ENCODE data around the gene PRKCI.
A peak's percentile ranks its signal among the peaks of the same experiment; 100 is the strongest.
"Not testable (repeated sequence)": the region's sequence is repeated elsewhere in the genome, so short reads cannot be mapped to it uniquely, and the experiment has no call there.

Gene PRKCI

DNA sequence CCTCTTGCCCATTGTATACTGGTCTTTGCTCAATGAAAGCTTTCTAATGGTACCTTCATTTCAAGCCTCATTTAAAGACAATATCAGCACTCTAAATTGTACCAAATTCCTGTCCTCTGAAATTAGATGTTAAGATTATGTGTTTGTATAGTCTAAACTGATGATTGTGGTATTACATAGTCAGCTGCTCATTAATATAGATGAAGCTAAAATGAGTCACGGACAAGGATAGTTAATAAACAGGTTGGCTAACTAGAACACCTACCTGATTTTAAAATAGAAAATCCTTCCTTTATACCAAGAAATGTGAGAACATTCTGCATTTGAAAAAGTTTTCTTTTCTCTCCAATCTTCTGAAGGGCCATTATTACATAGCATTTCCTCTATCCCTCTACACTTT, 2.9 kb downstream of the PRKCI start:
- no peak for DNase-seq

DNA sequence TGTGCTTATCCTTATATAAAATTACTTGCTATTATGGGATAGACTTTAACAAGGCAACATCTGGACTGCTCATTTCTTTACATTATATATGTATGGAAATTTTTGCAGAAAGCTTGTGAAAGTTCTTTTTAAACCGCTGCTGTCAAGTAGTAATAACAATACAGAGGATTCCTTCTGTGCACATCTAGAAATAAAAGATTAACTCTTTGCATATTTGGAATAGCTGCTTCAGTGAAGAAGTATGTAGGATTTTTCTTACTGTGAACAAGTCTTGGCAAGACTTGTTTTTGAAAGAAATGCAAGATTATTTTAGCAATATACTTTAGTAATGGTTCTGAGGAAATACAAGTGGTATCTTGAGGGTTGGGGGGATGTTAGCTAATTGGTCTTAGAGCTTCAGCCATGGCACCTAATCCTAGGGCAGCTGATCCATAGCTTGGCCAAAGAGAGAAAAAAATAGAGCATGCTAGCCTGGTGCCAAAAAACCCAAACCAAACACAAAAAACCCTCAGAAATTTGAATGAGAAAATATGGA, 4.3 kb downstream of the PRKCI start:
- DNase-seq: no peak

DNA sequence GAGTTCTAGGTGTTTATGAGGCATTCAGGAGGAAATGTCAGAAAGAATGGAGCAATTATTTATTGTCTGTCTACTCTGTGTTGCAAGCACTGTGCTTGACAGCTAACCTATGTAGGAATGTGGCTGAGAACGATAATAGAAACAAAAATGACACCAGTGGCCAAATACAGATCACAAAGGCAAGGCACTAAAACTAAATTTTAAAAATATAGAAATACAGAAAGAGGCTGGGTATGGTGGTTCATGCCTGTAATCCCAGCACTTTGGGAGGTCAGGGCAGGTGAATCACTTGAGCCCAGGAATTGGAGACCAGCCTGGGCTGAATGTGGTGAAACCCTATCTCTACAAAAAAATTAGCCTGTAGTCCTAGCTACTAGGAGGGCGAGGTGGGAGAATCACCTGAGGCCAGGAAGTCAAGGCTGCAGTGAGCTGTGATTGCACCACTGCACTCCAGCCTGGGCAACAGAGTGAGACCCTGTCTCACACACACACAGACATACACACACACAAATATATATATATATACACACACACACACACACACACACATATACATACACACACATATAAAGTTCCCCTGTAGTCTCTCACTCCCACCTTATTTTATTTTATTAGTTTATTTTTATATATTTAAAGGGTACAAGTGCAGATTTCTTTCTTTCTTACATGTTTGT, 6.0 kb downstream of the PRKCI start:
- DNase-seq: no peak

DNA sequence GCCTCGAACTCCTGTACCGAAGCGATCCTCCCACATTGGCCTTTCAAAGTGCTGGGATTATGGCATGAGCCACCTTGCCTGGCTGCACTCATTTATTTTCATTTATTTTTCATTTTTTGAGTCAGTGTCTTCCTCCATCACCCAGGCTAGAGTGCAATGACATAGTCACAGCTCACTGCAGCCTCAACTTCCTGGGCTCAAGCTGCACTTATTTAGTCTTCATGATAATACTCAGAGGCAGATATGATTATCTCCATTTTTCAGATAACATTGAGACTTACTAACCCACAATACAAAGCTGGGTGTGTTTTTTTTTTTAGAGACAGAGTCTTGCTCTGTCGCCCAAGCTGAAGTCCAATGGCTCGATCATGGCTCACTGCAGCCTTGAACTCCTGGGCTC, 10.0 kb downstream of the PRKCI start:
- DNase-seq: no peak

DNA sequence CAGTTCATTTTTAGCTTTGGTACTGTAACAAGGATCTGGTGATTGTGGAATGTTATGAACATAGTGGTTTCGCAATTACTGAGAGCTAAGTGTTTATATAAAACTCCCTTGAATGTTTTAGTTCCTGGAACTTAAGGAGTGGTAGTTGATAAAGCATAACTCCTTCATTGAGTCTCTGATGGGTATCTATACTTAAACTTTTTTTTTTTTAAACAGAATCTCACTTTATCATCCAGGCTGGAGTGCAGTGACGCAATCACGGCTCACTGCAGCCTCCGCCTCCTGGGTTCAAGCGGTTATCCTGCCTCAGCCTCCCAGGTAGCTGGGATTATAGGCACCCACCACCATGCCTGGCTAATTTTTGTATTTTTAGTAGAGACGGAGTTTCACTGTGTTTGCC, 11.3 kb downstream of the PRKCI start:
- no peak for DNase-seq

DNA sequence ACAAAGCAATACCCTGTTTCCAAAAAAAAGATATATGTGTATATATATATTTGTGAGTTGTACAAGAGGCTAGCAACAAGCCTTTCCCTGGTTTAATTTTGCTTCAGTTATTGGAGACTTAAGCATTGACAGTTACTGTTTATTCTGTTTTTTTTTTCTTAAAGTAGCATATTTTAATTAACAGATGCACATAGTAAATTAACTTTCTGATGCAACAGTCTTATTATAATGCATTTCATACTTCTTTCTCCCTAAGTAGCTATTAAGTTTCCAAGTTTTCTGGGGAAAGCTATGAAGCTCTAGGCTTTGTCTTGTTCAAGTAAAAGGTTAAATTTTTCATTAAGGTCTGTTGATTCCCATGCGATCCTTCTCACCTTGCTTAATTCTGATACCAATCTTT, 17.9 kb downstream of the PRKCI start:
- DNase-seq: no peak

DNA sequence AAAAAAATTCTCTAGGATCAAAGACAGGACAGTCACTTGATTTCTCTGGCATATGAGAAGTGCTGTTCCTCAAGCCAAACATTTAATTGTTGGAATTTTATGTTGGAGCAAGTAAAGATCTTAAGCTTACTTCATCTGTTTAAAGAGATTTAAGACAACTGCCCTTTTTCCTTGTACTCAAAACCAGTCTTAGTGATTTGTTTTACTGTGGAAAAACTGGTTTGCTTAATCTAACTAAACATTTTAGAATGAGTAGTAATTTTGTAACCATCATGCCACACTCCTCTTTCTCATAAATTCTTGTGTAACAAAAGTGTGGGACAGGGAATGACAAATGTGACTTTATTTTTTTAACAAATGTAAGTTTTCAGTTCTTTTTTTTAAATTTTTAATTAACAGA, 18.4 kb downstream of the PRKCI start:
- DNase-seq: no peak

DNA sequence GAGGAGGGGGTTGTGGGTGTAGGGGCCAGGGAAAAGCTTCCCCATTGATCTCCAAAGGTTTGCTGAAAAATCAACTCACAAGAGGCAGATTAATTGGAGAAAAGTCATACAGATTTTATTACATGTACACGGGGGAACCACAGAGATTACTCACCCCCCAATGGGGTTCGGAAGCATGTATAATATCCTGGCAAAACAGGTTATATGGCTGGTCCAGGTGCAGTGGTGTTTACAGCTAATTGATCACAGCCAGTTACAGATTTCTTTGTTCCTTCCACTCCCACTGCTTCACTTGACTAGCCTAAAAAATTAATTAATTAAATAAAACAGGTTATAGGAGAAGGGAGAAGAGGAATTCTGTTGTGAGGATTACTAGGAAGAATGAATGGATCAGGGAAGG, 22.4 kb downstream of the PRKCI start:
- DNase-seq: no peak

DNA sequence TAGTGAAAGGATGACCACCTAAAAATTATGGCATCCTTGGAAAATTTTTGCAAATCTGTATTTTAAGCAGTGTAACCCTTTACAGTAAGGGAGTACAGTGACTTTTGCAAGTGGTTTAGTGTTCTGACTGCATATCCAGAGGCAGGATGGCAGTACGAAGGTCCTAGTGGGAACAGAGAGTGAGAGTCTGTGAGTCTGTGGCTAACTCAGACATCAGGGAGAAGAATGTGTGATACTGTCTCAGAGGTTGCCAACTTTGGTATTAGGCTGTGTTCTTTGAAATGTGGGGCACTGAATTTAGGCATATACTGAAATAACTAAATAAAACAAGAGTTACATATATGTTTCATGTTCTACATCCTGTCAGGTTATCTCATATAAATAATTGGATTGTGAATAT, 25.7 kb downstream of the PRKCI start:
- no peak for DNase-seq

DNA sequence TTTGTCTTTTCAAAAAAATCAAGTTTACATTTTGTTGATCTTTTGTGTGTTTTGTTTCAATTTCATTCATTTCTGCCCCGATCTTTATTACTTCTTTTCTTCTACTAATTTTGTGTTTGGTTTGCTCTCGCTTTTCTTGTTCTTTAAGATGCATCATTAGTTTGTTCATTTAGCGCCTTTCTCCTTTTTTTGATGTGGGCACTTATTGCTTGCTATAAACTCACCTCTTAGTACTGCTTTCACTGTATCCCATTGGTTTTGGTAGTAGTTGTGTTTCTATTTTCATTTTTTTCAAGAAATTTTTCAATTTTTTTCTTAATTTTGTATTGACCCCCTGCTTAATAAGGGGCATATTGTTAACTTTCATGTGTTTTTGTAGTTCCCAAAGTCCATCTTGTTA, 34.4 kb downstream of the PRKCI start:
- DNase-seq: no peak

DNA sequence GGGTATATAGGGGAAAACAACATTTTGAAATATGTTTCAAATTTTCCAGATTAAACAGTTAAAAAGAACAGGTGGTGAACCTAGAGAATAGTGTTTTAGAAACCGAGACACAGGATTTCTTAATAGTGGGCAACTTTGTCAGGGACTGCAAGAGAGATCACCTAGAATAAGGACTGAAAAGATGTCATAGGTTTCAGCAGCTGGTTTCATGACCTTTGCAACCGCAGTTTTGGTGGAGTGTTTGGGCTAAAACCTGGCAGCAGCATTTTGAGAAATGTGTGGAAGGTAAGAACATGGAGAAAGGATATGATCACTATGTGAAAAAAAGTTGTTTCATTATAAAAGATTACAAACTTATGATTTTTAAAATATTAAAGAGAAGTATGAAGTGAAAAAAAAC, 34.9 kb downstream of the PRKCI start:
- no peak for DNase-seq

DNA sequence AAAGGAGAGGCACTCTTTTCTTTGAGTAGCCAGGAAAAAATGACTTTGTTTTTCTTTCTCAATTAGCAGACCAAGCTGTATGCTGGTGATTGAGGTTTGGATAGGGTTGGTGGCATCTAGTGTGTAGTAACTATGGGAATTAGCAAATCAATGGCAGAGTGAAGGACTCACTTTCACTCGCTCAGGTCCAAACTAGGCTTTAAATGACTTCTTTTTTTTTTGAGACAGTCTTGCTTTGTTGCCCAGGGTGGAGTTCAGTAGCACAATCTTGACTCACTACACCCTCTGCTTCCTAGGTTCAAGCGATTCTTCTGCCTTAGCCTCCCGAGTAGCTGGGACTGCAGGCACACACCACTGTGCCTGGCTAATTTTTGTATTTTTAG, 35.9 kb downstream of the PRKCI start:
- no peak for DNase-seq

DNA sequence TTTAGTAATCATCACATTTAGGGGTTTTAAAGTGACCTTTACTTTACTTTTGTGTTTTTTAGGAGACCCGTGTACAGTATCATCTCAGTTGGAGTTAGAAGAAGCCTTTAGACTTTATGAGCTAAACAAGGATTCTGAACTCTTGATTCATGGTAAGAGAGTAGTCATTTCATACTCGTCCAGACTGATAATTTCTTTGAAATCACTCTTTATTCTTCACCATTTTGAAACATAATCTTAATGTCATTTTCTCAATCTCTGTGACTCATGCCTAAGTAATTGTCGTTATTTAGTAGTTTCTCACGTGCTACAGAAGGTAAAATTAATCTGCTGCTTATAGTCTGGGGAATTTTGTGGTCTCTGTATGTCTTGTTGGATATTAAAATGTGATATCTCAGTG, 37.7 kb downstream of the PRKCI start:
- no peak for DNase-seq

DNA sequence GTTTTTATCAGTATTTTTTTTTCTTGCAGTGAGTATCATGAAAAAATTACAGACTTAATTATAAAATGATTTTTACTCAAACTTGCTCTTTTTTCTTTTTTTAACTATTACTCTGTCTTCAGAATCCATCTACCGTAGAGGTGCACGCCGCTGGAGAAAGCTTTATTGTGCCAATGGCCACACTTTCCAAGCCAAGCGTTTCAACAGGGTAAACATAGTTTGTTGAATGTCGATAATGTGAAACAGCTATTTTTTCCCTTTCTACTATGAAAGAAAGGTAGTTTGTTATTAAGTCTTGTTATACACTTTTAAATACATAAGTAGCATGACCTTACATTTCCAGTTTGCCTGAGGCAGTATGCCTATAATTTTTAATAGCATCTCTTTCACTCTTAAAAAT, 45.6 kb downstream of the PRKCI start:
- peak; percentile 70 for DNase-seq

DNA sequence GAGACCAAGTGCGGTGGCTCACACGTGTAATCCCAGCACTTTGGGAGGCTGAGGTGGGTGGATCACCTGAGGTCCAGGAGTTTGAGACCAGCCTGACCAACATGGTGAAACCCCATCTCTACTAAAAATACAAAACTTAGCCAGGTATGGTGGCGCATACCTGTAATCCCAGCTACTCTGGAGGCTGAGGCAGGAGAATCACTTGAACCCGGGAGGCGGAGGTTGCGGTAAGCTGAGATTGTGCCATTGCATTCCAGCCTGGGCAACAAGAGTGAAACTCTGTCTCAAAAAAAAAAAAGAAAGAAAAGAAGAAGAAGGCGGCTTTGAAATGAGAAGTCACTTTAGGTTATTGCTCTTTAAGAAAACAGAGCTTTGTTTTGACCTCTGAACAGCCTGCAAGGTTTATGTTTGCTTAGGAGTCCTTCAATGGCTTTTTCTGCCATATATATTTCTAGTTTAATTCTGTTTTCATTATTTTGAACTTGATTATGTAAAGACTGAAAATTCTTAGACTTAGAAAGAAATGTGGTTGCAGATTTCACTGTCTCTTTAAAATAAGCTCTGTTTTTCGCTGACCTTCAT, 47.5 kb downstream of the PRKCI start:
- not testable (repeated sequence) for DNase-seq

DNA sequence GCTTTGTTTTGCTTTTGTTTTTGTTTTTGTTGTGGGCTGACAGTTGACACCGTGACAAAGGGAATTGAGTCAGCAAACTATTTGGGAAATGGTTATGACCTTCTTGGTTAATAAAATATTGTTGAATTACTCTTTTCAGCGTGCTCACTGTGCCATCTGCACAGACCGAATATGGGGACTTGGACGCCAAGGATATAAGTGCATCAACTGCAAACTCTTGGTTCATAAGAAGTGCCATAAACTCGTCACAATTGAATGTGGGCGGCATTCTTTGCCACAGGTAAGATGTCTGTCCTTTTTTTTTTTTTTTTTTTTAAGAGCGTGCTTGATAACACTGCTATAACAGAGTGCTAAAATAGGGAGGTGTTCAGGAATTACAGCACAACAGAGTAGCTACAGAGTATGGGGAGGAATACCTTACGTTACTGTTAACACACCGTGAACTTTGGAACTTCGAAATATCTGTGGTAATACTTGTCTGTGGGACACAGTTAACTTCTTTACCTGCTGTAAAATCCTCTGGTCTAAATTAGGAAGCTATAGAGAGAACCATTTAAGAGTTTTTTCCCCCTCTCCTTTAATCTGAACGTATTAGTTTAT, 48.2 kb downstream of the PRKCI start:
- no peak for DNase-seq

DNA sequence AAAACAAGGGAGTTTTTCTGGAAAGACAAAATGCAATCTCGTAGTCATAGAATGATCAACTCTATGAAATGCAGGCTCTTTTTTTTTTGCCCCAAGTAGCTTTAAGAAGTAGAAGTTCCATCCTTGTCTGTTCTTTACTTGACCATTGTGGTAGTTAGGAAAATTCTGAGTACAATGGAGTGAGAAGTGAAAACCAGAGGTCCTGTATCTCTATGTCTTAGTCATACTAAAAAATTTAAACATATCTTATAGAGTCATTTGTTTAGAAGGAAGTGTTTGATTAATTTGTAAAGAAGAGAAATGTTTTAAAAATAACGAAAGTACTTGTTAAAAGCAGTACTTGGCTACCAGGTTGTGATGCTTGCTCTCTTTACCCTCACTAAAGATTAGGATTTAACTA, 52.4 kb downstream of the PRKCI start:
- no peak for DNase-seq

DNA sequence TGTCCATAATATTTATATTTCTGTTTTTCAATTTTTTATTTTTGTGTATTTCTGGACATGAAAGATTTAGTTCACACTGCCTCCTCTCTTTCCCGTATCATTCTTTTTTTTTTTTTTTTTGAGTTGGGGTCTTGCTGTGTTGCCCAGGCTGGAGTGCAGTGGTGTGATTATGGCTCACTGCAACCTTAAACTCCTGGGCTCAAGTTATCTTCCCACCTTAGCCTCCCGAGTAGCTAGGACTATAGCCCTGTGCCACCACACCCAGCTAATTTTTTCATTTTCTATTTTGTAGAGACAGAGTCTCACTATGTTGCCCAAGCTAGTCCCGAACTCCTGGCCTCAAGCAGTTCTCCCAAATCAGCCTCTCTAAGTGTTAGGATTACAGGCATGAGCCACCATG, 53.6 kb downstream of the PRKCI start:
- no peak for DNase-seq

DNA sequence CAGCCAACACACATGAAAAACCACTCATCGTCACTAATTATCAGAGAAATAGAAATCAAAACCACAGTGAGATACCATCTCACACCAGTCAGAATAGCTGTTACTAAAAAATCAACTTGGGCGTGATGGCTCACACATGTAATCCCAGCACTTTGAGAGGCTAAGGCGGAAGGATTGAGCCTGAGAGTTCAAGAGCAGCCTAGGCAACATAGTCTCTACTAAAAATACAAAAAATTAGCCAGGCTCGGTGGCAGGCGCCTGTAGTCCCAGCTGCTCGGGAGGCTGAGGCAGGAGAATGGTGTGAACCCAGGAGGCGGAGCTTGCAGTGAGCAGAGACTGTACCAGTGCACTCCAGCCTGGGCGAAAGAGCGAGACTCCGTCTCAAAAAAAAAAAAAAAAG, 55.1 kb downstream of the PRKCI start:
- DNase-seq: not testable (repeated sequence)

DNA sequence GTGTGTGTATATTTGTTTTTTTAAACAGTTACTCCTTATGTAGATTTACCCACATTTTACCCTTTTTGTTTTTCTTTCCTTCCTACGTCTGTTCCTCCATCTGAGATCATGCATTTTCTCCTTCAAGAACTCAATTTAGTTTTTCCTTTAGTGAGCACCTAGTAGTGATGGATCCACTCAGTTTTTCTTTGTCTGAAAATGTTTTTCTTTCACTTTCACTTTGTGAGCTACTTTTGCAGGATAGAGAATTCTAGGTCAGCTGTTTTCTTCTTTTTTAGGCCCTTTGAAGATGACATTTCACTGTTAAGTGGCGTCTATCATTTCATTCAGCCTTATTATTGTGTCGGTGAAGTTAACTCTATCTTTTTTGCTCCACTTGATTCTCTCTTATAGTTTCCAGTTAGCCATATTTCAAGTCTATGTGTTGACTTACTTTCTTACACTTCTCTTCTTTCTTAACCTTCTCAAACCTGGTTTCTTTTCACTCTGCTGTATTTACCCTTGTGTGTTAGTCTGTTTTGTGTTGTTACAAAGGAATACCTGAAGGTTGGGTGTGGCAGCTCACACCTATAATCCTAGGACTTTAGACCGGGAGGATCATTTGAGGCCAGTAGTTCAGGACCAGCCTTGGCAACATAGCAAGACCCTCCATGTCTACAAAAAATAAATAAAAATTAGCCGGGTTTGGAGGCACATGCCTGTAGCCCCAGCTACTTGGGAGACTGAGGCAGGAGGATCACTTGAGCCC, 55.8 kb downstream of the PRKCI start:
- DNase-seq: no peak

DNA sequence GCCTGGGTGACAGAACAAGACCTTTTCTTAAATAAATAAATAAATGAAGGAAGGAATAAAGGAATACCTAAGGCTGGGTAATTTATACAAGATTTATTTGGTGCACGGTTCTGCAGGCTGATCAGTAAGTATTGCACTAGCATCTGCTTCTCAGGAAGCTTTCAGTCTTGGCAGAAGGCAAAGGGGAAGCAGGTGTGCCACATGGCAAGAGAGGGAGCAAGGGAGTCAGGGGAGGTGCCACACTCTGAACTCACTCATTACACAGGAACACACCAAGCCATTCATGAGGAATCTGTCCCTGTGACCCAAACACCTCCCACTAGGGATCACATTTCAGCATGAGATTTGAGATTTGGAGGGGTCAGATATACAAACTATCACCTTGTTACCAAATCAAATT, 56.4 kb downstream of the PRKCI start:
- DNase-seq: no peak

DNA sequence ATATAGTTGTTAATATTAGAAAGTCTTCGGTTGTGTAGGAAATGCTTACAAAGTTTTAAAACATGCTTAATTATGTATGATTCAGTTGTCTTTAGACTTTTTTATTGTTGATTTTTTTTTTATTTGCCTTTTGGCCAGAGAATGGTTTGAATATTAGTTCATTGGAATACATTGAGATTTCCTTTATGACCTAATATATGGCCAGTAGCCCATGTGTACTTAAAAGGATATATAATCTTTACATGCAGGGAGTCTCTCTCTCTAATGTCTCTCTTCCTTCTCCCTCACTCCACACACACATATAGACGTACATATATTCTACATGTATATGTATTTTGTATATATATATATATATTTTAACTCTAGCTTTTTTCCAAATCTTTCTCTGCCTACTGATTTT, 68.0 kb downstream of the PRKCI start:
- DNase-seq: no peak

DNA sequence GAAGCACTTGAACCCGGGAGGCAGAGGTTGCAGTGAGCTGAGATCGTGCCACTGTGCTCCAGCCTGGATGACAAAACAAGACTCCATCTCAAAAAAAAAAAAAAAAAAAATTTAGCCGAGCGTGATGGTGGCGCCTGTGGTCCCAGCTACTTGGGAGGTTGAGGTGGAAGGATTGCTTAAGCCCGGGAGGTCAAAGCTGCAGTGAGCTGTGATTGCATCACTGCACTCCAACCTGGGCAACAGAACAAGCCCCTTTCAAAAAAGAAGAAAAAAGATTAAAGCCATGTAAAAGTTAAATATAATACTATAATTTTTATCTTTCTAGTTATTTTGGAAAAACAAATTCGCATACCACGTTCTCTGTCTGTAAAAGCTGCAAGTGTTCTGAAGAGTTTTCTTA, 73.4 kb downstream of the PRKCI start:
- no peak for DNase-seq

DNA sequence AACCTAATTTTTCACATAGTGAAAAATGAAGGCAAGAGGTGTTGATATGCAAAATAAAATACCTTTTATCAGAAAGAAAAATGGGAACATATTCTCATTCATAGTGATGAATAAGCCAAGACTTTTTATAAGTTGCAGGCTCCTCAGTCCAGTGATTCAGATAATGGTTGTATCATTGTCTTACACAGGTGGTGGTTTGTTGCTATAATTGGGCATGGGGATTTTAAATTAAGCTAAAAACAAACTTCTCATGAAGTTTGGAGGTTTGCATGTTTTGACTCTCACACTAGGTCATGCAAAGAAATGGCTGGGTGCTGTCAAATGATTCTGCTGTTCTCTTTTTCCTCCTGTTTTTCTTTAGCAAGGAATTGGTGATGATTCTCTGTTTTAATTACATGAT, 74.5 kb downstream of the PRKCI start:
- no peak for DNase-seq

Measured in DMS79 (cell line).